ENCODE results near the gene TMEM121.
"Not testable (repeated sequence)": the region's sequence is repeated elsewhere in the genome, so short reads cannot be mapped to it uniquely, and the experiment has no call there.

DNA sequence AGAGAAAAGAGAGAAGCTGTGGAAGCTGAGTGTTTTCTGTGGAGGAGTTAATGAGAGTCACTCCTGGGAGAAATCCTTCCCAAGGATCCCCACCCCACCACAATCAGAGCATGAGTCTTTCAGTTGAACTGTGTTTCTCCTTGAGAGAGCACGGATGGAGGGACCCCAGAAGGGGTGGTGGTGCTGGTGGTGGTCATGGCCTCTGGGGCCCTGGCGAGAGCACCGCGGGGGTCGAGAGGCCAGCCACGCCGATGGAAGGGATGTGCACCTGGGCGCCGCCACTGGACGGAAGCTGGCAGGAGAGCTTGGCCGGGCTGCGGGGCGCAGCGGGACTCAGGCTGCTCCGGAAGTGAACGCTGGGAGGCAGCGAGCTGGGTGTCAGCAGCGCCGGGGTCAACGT, 20.0 kb downstream of the TMEM121 start:
- TF ChIP-seq, protein P1, sequence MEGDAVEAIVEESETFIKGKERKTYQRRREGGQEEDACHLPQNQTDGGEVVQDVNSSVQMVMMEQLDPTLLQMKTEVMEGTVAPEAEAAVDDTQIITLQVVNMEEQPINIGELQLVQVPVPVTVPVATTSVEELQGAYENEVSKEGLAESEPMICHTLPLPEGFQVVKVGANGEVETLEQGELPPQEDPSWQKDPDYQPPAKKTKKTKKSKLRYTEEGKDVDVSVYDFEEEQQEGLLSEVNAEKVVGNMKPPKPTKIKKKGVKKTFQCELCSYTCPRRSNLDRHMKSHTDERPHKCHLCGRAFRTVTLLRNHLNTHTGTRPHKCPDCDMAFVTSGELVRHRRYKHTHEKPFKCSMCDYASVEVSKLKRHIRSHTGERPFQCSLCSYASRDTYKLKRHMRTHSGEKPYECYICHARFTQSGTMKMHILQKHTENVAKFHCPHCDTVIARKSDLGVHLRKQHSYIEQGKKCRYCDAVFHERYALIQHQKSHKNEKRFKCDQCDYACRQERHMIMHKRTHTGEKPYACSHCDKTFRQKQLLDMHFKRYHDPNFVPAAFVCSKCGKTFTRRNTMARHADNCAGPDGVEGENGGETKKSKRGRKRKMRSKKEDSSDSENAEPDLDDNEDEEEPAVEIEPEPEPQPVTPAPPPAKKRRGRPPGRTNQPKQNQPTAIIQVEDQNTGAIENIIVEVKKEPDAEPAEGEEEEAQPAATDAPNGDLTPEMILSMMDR (IDR thresholded peaks at IDR 0.05): not testable (repeated sequence)
- not testable (repeated sequence) for TF ChIP-seq POLR2A (IDR thresholded peaks at IDR 0.05)

All from heart left ventricle (tissue), 13 donors.